Measurements from ENCODE around the gene DNAH14. TPM values are rescaled to one million over a fixed set of nuclear protein-coding genes. Genes with fewer than 3 reads are reported as not detected.

The DNAH14 gene
- total and polyA plus RNA-seq, 2 of the 13 experiments (the other 11 are each of a cell fraction or from before 2014, with no cell fraction given): 4.5 to 27.5 TPM

- TF ChIP-seq TGIF2 (CRISPR knock-in tag; IDR thresholded peaks at IDR 0.05) (no peak), JUN (CRISPR knock-in tag; IDR thresholded peaks at IDR 0.05) (no peak), PHF20 (CRISPR knock-in tag; IDR thresholded peaks at IDR 0.05) (no peak), RCOR2 (CRISPR knock-in tag; IDR thresholded peaks at IDR 0.05) (no peak), ATM (IDR thresholded peaks at IDR 0.05; ENCODE audit: borderline replicate concordance) (no peak), PITX1 (CRISPR knock-in tag; IDR thresholded peaks at IDR 0.05) (no peak), BRD4 (CRISPR knock-in tag; IDR thresholded peaks at IDR 0.05) (no peak), HNF1B (CRISPR knock-in tag; IDR thresholded peaks at IDR 0.05) (no peak)
These were observed 413.2 kb downstream of the DNAH14 start (continued) for GRCh38 chr1:225342695-225343094.

DNA sequence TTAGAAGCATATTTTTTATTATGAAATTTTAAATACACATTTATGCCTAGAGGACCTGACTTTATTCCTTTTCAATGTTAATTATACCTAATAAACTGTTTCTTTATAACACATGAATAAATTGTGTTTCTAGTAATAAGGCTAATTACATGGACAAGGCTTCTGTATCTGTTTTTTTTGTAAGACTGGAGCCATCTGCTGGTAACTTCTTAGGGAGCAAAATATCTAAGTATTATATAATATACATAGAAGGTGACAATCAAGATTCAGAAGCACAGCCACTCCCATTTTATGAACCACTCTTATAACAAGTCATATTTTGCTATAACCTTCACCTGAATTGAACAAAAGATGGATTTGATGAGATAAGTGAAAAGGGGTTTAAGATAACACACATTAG lies 414.1 kb downstream of the DNAH14 start:
- POLR2A ChIA-PET: no interaction called here
- BruUV-seq (replicated peaks): no TSS peak
- in situ Hi-C loops (cut with HindIII; ENCODE audit: extremely low pct_ligation_motif_present, low pct_unique_long_range_greater_than_20kb) (no loop called here), intact Hi-C loops (cut with micrococcal nuclease; ENCODE audit: unreplicated experiment) (no loop called here)
- DNase-seq (ENCODE audit: low spot score) (peak; percentile 28), ATAC-seq (no peak), FAIRE-seq (no peak)
- no peaks in the 10 kb centered on the region for H4K20me1 ChIP-seq (ENCODE audit: insufficient read depth, low read length)
- no peak overlapping the region for H3K4me2 ChIP-seq (ENCODE audit: low read depth, low read length)
- CTCF ChIA-PET (ENCODE audit: low intra/inter-chr PET ratio, low total read pairs): no interaction called here
- H3K27me3 ChIP-seq (ENCODE audit: control insufficient read depth in 1 of 2, insufficient read depth in 2 of 2, low read length in 2 of 2): no peaks in the 10 kb centered on the region
- H3K4me3 ChIP-seq (replicated peaks in 1 of 3; ENCODE audit: insufficient read depth in 1 of 3, low read depth in 2 of 3, low read length in 3 of 3): no peak overlapping the region
- no peaks in the 10 kb centered on the region for H3K4me1 ChIP-seq (ENCODE audit: insufficient read depth, low read length)
- no peaks in the 10 kb centered on the region for H3K79me2 ChIP-seq (ENCODE audit: insufficient read depth, low read length)
- no peak overlapping the region for H3K9ac ChIP-seq (ENCODE audit: insufficient read depth, low read depth, low read length)
- no peaks in the 10 kb centered on the region for H3K36me3 ChIP-seq (replicated peaks in 1 of 2; ENCODE audit: control insufficient read depth in 1 of 2, insufficient read depth in 2 of 2, low read length in 2 of 2)
- no peaks in the 10 kb centered on the region for H3K9me3 ChIP-seq (ENCODE audit: low read length)
- no peak overlapping the region for H2AFZ ChIP-seq (ENCODE audit: low read length)
- no peak overlapping the region for H3K27ac ChIP-seq (ENCODE audit: extremely low read length, insufficient read depth, low read length)
- TF ChIP-seq ZFP41 (CRISPR knock-in tag; IDR thresholded peaks at IDR 0.05; ENCODE audit: borderline replicate concordance): no peak
- TF ChIP-seq STAG1 (CRISPR knock-in tag; IDR thresholded peaks at IDR 0.05): peak; percentile 42
- no peak for TF ChIP-seq RFX1 (IDR thresholded peaks at IDR 0.05)
- TF ChIP-seq ZNF503 (CRISPR knock-in tag; IDR thresholded peaks at IDR 0.05): no peak
- no peak for TF ChIP-seq ZBTB40 (IDR thresholded peaks at IDR 0.05)
- no peak for TF ChIP-seq ZBTB40 (CRISPR knock-in tag; IDR thresholded peaks at IDR 0.05)
